Heart left ventricle (tissue), 16 donors: ENCODE results near the gene NUDCD3. TPM values are rescaled to one million over a fixed set of nuclear protein-coding genes. Genes with fewer than 3 reads are reported as not detected.

Source experiments
- ATAC-seq, 4 donors: fragments of 200-7000 bp; cut with Tn5 transposase; one replicate each; pipeline ENCODE4 v1.9.1; 2020 to 2022; ENCODE audit warnings: moderate library complexity in 4 of 4, mild to moderate bottlenecking in 3 of 4, moderate number of reproducible peaks in 1 of 4
- DNase-seq, 5 donors: peaks; one replicate each; pipeline ENCODE4 v3.0.0-alpha.2; 2020
- H3K27ac ChIP-seq, 12 donors: fragments of 200-600 bp; sonication (generic) in 4 of 12; one replicate each; pipeline versions ENCODE4 v1.5.0 to v1.8.0; 2016 to 2022; ENCODE audit warnings: mild to moderate bottlenecking in 2 of 12
- H3K27me3 ChIP-seq, 9 donors: fragments of 200-600 bp; sonication (generic) in 2 of 9; one replicate each; pipeline versions ENCODE4 v1.5.1 to v1.8.0; 2016 to 2022; ENCODE audit warnings: mild to moderate bottlenecking in 3 of 9
- H3K36me3 ChIP-seq, 9 donors: fragments of 200-600 bp; sonication (generic) in 2 of 9; one replicate each; pipeline versions ENCODE4 v1.5.0 to v1.8.0; 2018 to 2022; ENCODE audit warnings: mild to moderate bottlenecking in 2 of 9
- H3K4me1 ChIP-seq, 12 donors: fragments of 200-600 bp; sonication (generic) in 4 of 12; one replicate each; pipeline versions ENCODE4 v1.5.0 to v1.8.0; 2016 to 2022; ENCODE audit warnings: mild to moderate bottlenecking in 3 of 12
- H3K4me3 ChIP-seq, 12 donors: fragments of 200-600 bp; sonication (generic) in 4 of 12; one replicate each; pipeline versions ENCODE4 v1.5.0 to v1.8.0; 2017 to 2022; ENCODE audit warnings: mild to moderate bottlenecking in 9 of 12, moderate library complexity in 4 of 12
- H3K9me3 ChIP-seq, 12 donors: fragments of 200-600 bp; sonication (generic) in 4 of 12; one replicate each; pipeline versions ENCODE4 v1.5.0 to v1.8.0; 2016 to 2022; ENCODE audit warnings: mild to moderate bottlenecking in 1 of 12
- CTCF ChIP-seq, 12 donors: fragments of 200-600 bp; sonication (generic) in 4 of 12; IDR thresholded peaks; one replicate each; pipeline versions ENCODE4 v1.5.0 to v1.8.0; 2018 to 2022; ENCODE audit warnings: antibody characterized with exemption in 12 of 12, mild to moderate bottlenecking in 5 of 12
- POLR2A ChIP-seq, 2 donors: fragments of 450-650 bp; IDR thresholded peaks; one replicate each; pipeline ENCODE4 v1.6.1; 2017; ENCODE audit warnings: antibody characterized with exemption in 2 of 2, mild to moderate bottlenecking in 2 of 2, moderate library complexity in 2 of 2
- WGBS, 4 donors: extraction: QIAGEN DNeasy Blood & Tissue Kit in 2 of 4; methylation state at CpG; one replicate each; pipeline versions ENCODE4 v1.1.5 to v1.1.7; 2013 to 2018; 5-methylcytosine and 5-hydroxymethylcytosine counted together
- intact Hi-C, 10 donors: fragments of 100-400 bp; cut with DNase I; formaldehyde crosslinking; loops; one replicate each; pipeline versions ENCODE4 v1.11.1 to v1.14.2; 2022
- polyA plus RNA-seq, 2 donors: library from polyadenylated mRNA; stranded (reverse); fragments of 200-250 nt; gene quantifications; one replicate each; pipeline ENCODE4 v1.2.3, GENCODE V29; 2013
- total RNA-seq, 9 donors: library from RNA; depleted of rRNA in 2 of 9; stranded (reverse); fragments of >200 nt in 2 of 9; fragmentation: NEBNext Ultra II Directional in 3 of 9; extraction: Animal tissue kit (Norgen Biotek cat#: 25700) in 3 of 9; gene quantifications; one replicate each; pipeline versions ENCODE4 v1.1.0 to v1.2.4, GENCODE V29; 2016 to 2023
- donor health status: ischemic (EF 13 %, LVEDD 7.1; RV severe dilation, severe dysfunction).
- donor health status: healthy with polysubstance abuse.
- donor health status: DM: no; HTN: yes; CAD: no.
- donor health status: DM: no; HTN: no; CAD: no.
- donor health status: ischemic (EF 25% LVEDD 6.9; RV normal size, moderate dysfunction).
- donor health status: ischemic (EF 25% LVEDD 5.7; RV mildly dilated, moderate dysfunction).
- donor health status: healthy.
- donor health status: DM: yes; HTN: yes; CAD: no.
- donor health status: ischemic (EF 35%, LVEDD 5.7; RV mildly dilated, moderate dysfunction).
- donor health status: nonischemic (EF 11% LVEDD 7.7; RV severe dilation, severe dysfunction).
- donor health status: DM: yes; HTN: yes; CAD: no.
- donor health status: PGD.
- donor health status: ischemic (EF 29% LVEDD 5.4; RV normal size, mild dysfunction).
- donor health status: nonischemic (EF 23%, LVEDD 6.1; RV moderate dilation, normal function).

The NUDCD3 gene
- total and polyA plus RNA-seq, 11 donors: 16.7 to 133 (median 91.5) TPM

- DNase-seq (peak in 1 of 5 donors; percentile 5), ATAC-seq (no peak)
- H3K36me3 ChIP-seq: peaks cover 0 to 28% (median 20%) of the 10 kb centered on the region in 9 donors
- no peak overlapping the region for H3K4me3 ChIP-seq
- H3K9me3 ChIP-seq: no peaks in the 10 kb centered on the region
- intact Hi-C loops: loop anchor here in 1 of 10 donors (5.0 kb wide), 1 partner anchor 96 kb away; no protein-coding TSS in a partner anchor
- 83 to 96% (median 88%) methylated on average over 2 to 4 of the region's 4 CpGs for WGBS, 4 donors
- H3K4me1 ChIP-seq: peaks cover 0 to 30% (median 14%) of the 10 kb centered on the region in 12 donors
- H3K27ac ChIP-seq: no peak overlapping the region
- no peaks in the 10 kb centered on the region for H3K27me3 ChIP-seq
- TF ChIP-seq CTCF (IDR thresholded peaks at IDR 0.05) (no peak), POLR2A (IDR thresholded peaks at IDR 0.05) (no peak)
These were observed 109.5 kb downstream of the NUDCD3 start for GRCh38 chr7:44380831-44381493.

- 89 to 100% (median 97%) methylated on average over 2 of the region's 2 CpGs for WGBS, 4 donors
- TF ChIP-seq CTCF (IDR thresholded peaks at IDR 0.05) (no peak), POLR2A (IDR thresholded peaks at IDR 0.05) (no peak)
- no peak overlapping the region for H3K4me3 ChIP-seq
- peaks cover 0 to 22% (median 13%) of the 10 kb centered on the region in 9 donors for H3K36me3 ChIP-seq
- intact Hi-C loops: loop anchor here in 1 of 10 donors (5.0 kb wide), 1 partner anchor 97 kb away; no protein-coding TSS in a partner anchor
- no peak overlapping the region for H3K27ac ChIP-seq
- no peaks in the 10 kb centered on the region for H3K9me3 ChIP-seq
- DNase-seq (no peak), ATAC-seq (no peak)
- no peaks in the 10 kb centered on the region for H3K27me3 ChIP-seq
- H3K4me1 ChIP-seq: peaks cover 0 to 26% (median 12%) of the 10 kb centered on the region in 12 donors
These were observed 110.1 kb downstream of the NUDCD3 start for GRCh38 chr7:44380189-44380830.

GRCh38 chr7:44379366-44380188 lies 110.9 kb downstream of the NUDCD3 start:
- no peak overlapping the region for H3K4me3 ChIP-seq
- 86 to 87% (median 86%) methylated on average over 10 to 12 of the region's 12 CpGs for WGBS, 4 donors
- H3K27ac ChIP-seq: no peak overlapping the region
- ATAC-seq (no peak), DNase-seq (peak in 1 of 5 donors; percentile 6)
- H3K36me3 ChIP-seq: peaks cover 0 to 14% (median 6%) of the 10 kb centered on the region in 9 donors
- H3K4me1 ChIP-seq: peaks cover 0 to 19% (median 10%) of the 10 kb centered on the region in 12 donors
- intact Hi-C loops: loop anchor here in 5 of 10 donors (5.0 to 10.0 kb wide), 3 partner anchors 98 to 188 kb away; no protein-coding TSS in a partner anchor
- no peaks in the 10 kb centered on the region for H3K9me3 ChIP-seq
- H3K27me3 ChIP-seq: no peaks in the 10 kb centered on the region
- TF ChIP-seq POLR2A (IDR thresholded peaks at IDR 0.05) (no peak), CTCF (IDR thresholded peaks at IDR 0.05) (no peak)
